HepG2 (cell line): ENCODE measurements around the gene ZFPL1. TPM values are rescaled to one million over a fixed set of nuclear protein-coding genes. Genes with fewer than 3 reads are reported as not detected.

Experiments used
- FOXK1 ChIP-seq: sonication (generic); formaldehyde crosslinking; IDR thresholded peaks from 2 replicates; pipeline ENCODE4 v1.4.0; 2020; ENCODE audit warnings: low read depth, missing genetic modification reagents, borderline replicate concordance
- HDAC1 ChIP-seq: sonication (generic); formaldehyde crosslinking; IDR thresholded peaks from 2 replicates; pipeline ENCODE4 v1.5.1; 2020; ENCODE audit warnings: mild to moderate bottlenecking, missing genetic modification reagents
- KDM3A ChIP-seq: IDR thresholded peaks from 2 replicates; pipeline ENCODE4 v1.6.1; 2018; ENCODE audit warnings: low read depth, missing compliant biosample characterization
- NFE2L2 ChIP-seq: fragments of 150-350 bp; IDR thresholded peaks from 2 replicates; pipeline ENCODE4 v1.6.1; 2014; ENCODE audit warnings: low read length
- NR2C2 ChIP-seq: sonication (generic); formaldehyde crosslinking; IDR thresholded peaks from 2 replicates; pipeline ENCODE4 v1.4.0; 2020; ENCODE audit warnings: missing genetic modification reagents, mild to moderate bottlenecking, moderate library complexity, borderline replicate concordance
- PITX1 ChIP-seq: sonication (generic); formaldehyde crosslinking; IDR thresholded peaks from 2 replicates; pipeline ENCODE4 v1.5.1; 2020; ENCODE audit warnings: mild to moderate bottlenecking, missing genetic modification reagents
- RBFOX2 ChIP-seq: fragments of 200-400 bp; formaldehyde crosslinking; IDR thresholded peaks from 2 replicates; pipeline ENCODE4 v1.6.1; 2017; ENCODE audit warnings: low read depth, mild to moderate bottlenecking, low read length
- RXRB ChIP-seq: IDR thresholded peaks from 2 replicates; pipeline ENCODE4 v1.6.1; 2016; ENCODE audit warnings: borderline replicate concordance, missing genetic modification reagents, missing compliant biosample characterization
- SMARCC2 ChIP-seq: fragments of 450-650 bp; IDR thresholded peaks from 2 replicates; pipeline ENCODE4 v1.6.1; 2017; ENCODE audit warnings: antibody characterized with exemption, mild to moderate bottlenecking
- SP5 ChIP-seq: IDR thresholded peaks from 2 replicates; pipeline ENCODE4 v1.6.1; 2016; ENCODE audit warnings: low read depth, borderline replicate concordance
- ZNF143 ChIP-seq: sonication (generic); formaldehyde crosslinking; IDR thresholded peaks from 2 replicates; pipeline ENCODE4 v1.4.0; 2020; ENCODE audit warnings: missing genetic modification reagents
- ZNF230 ChIP-seq: sonication (generic); formaldehyde crosslinking; IDR thresholded peaks from 2 replicates; pipeline ENCODE4 v1.4.0; 2020; ENCODE audit warnings: mild to moderate bottlenecking, missing genetic modification reagents
- ZNF879 ChIP-seq: sonication (generic); formaldehyde crosslinking; IDR thresholded peaks from 2 replicates; pipeline ENCODE4 v1.8.1; 2023; ENCODE audit warnings: missing genetic modification reagents
- ZNF891 ChIP-seq: sonication (generic); formaldehyde crosslinking; IDR thresholded peaks from 2 replicates; pipeline ENCODE4 v1.5.0; 2020; ENCODE audit warnings: mild to moderate bottlenecking, missing genetic modification reagents
- polyA plus RNA-seq, 8 experiments: library from polyadenylated mRNA; depleted of rRNA in 3 of 8; stranded (reverse) in 7 of 8; unstranded in 1 of 8; fragments of >200 nt; fragmentation: Illumina TruSeq in 4 of 8; extraction: Trizol in 4 of 8; gene quantifications; 2 replicates each; pipeline versions ENCODE4 v1.2.1 to v1.2.3, GENCODE V29; 2011 to 2016; ENCODE audit warnings: low read depth in 4 of 8, missing spikeins in 1 of 8, mixed read lengths in 1 of 8; ENCODE audit not compliant: insufficient read depth in 1 of 8
- total RNA-seq, 5 experiments: library from RNA; depleted of rRNA; stranded (reverse); fragments of >200 nt; fragmentation: Illumina TruSeq; extraction: Trizol; gene quantifications; 2 replicates each; pipeline ENCODE4 v1.2.3, GENCODE V29; 2016; ENCODE audit warnings: low read depth in 1 of 5
- TF ChIP-seq, protein P1 (sequence below): sonication (generic); formaldehyde crosslinking; IDR thresholded peaks from 2 replicates; pipeline ENCODE4 v1.5.0; 2020; ENCODE audit warnings: mild to moderate bottlenecking, missing genetic modification reagents, borderline replicate concordance
- TF ChIP-seq, protein P2 (sequence below): sonication (generic); formaldehyde crosslinking; IDR thresholded peaks from 2 replicates; pipeline ENCODE4 v1.5.0; 2020; ENCODE audit warnings: missing genetic modification reagents, mild to moderate bottlenecking, borderline replicate concordance
- TF ChIP-seq, protein P3 (sequence below): sonication (generic); formaldehyde crosslinking; IDR thresholded peaks from 2 replicates; pipeline ENCODE4 v1.8.0; 2023; ENCODE audit warnings: mild to moderate bottlenecking, missing genetic modification reagents
- TF ChIP-seq, protein P4 (sequence below): sonication (generic); formaldehyde crosslinking; IDR thresholded peaks from 2 replicates; pipeline ENCODE4 v1.5.0; 2020; ENCODE audit warnings: mild to moderate bottlenecking, missing genetic modification reagents, borderline replicate concordance

ZFPL1 gene
- total and polyA plus RNA-seq, 2 of the 13 experiments (the other 11 are each of a cell fraction or from before 2014, with no cell fraction given): 32.2 to 56.0 TPM

DNA sequence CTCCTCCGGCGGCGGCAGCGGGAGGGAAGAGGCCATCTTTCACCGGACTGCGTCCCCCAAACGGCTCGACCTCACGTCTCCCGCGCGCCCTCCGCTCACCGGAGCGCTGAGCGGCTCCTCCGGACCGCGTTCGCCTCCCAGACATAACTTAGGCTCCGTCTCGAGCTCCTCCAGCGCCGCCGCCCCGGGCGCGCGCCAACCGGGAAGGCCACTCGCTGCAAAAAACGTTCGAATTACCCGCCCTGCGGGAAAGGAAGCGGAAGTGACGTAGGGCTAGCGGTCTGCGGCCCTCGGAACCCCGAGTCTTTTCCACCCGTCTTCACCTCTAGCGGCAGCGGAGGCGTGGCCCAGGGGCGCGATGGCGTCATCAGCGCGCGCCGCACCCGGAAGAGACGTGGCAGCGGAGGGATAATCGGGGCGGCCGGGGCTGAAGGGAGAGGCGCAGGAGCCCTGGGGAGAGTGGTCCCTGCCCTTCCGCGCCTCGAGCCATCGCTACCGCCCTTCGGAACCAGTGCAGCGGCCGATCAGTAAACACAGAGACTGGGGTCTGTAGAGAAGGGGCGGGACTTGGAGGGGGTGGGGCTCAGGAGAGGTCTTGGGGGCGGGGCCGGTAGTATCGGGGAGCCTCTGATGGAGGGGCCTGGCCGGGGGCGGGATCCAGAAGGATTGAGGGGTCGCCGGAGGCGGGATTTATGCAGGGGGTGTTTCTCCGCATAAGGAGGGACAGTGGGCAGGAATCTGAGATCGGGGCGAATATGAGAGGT is at the start of gene ZFPL1, which contains the start of gene CDCA5 (continued):
- TF ChIP-seq, protein P1, sequence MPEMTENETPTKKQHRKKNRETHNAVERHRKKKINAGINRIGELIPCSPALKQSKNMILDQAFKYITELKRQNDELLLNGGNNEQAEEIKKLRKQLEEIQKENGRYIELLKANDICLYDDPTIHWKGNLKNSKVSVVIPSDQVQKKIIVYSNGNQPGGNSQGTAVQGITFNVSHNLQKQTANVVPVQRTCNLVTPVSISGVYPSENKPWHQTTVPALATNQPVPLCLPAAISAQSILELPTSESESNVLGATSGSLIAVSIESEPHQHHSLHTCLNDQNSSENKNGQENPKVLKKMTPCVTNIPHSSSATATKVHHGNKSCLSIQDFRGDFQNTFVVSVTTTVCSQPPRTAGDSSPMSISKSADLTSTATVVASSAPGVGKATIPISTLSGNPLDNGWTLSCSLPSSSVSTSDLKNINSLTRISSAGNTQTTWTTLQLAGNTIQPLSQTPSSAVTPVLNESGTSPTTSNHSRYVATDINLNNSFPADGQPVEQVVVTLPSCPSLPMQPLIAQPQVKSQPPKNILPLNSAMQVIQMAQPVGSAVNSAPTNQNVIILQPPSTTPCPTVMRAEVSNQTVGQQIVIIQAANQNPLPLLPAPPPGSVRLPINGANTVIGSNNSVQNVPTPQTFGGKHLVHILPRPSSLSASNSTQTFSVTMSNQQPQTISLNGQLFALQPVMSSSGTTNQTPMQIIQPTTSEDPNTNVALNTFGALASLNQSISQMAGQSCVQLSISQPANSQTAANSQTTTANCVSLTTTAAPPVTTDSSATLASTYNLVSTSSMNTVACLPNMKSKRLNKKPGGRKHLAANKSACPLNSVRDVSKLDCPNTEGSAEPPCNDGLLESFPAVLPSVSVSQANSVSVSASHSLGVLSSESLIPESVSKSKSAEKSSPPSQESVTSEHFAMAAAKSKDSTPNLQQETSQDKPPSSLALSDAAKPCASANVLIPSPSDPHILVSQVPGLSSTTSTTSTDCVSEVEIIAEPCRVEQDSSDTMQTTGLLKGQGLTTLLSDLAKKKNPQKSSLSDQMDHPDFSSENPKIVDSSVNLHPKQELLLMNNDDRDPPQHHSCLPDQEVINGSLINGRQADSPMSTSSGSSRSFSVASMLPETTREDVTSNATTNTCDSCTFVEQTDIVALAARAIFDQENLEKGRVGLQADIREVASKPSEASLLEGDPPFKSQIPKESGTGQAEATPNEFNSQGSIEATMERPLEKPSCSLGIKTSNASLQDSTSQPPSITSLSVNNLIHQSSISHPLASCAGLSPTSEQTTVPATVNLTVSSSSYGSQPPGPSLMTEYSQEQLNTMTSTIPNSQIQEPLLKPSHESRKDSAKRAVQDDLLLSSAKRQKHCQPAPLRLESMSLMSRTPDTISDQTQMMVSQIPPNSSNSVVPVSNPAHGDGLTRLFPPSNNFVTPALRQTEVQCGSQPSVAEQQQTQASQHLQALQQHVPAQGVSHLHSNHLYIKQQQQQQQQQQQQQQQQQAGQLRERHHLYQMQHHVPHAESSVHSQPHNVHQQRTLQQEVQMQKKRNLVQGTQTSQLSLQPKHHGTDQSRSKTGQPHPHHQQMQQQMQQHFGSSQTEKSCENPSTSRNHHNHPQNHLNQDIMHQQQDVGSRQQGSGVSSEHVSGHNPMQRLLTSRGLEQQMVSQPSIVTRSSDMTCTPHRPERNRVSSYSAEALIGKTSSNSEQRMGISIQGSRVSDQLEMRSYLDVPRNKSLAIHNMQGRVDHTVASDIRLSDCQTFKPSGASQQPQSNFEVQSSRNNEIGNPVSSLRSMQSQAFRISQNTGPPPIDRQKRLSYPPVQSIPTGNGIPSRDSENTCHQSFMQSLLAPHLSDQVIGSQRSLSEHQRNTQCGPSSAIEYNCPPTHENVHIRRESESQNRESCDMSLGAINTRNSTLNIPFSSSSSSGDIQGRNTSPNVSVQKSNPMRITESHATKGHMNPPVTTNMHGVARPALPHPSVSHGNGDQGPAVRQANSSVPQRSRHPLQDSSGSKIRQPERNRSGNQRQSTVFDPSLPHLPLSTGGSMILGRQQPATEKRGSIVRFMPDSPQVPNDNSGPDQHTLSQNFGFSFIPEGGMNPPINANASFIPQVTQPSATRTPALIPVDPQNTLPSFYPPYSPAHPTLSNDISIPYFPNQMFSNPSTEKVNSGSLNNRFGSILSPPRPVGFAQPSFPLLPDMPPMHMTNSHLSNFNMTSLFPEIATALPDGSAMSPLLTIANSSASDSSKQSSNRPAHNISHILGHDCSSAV (CRISPR knock-in tag): no peak
- no peak for TF ChIP-seq ZNF879 (CRISPR knock-in tag)
- TF ChIP-seq ZNF891 (CRISPR knock-in tag): peak; percentile 1; the same call in 1 of the 2 replicates
- TF ChIP-seq KDM3A (CRISPR knock-in tag): peak; percentile 46; the same call in 1 of the 2 replicates
- TF ChIP-seq, protein P2, sequence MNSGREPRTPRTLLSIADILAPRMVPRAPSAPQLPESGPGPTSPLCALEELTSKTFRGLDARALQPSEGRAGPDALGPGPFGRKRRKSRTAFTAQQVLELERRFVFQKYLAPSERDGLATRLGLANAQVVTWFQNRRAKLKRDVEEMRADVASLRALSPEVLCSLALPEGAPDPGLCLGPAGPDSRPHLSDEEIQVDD (CRISPR knock-in tag): 0 out of 2 replicates have a peak, but pooled peaks have one; percentile 37
- TF ChIP-seq, protein P3, sequence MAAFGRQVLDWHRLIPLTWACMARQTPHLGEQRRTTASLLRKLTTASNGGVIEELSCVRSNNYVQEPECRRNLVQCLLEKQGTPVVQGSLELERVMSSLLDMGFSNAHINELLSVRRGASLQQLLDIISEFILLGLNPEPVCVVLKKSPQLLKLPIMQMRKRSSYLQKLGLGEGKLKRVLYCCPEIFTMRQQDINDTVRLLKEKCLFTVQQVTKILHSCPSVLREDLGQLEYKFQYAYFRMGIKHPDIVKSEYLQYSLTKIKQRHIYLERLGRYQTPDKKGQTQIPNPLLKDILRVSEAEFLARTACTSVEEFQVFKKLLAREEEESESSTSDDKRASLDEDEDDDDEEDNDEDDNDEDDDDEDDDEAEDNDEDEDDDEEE (CRISPR knock-in tag): 0 out of 2 replicates have a peak, but pooled peaks have one; percentile 76
- no peak for TF ChIP-seq NFE2L2
- TF ChIP-seq HDAC1 (CRISPR knock-in tag): peak; percentile 100
- peak; percentile 88 for TF ChIP-seq ZNF230 (CRISPR knock-in tag)
- peak; percentile 96 for TF ChIP-seq NR2C2
- TF ChIP-seq ZNF143: peak; percentile 57; the same call in 1 of the 2 replicates
- TF ChIP-seq RXRB (CRISPR knock-in tag): peak; percentile 39; the same call in 1 of the 2 replicates
- peak; percentile 95 for TF ChIP-seq FOXK1
- TF ChIP-seq SP5 (CRISPR knock-in tag): peak; percentile 92
- no peak for TF ChIP-seq SMARCC2
- peak; percentile 92 for TF ChIP-seq RBFOX2
- no peak for TF ChIP-seq PITX1 (CRISPR knock-in tag)
- TF ChIP-seq, protein P4, sequence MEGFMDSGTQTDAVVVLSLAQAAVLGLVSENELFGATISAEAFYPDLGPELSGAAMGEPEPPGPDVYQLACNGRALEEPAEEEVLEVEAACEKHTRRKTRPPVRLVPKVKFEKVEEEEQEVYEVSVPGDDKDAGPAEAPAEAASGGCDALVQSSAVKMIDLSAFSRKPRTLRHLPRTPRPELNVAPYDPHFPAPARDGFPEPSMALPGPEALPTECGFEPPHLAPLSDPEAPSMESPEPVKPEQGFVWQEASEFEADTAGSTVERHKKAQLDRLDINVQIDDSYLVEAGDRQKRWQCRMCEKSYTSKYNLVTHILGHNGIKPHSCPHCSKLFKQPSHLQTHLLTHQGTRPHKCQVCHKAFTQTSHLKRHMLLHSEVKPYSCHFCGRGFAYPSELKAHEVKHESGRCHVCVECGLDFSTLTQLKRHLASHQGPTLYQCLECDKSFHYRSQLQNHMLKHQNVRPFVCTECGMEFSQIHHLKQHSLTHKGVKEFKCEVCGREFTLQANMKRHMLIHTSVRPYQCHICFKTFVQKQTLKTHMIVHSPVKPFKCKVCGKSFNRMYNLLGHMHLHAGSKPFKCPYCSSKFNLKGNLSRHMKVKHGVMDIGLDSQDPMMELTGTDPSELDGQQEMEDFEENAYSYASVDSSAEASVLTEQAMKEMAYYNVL (CRISPR knock-in tag): no peak; the same call in 1 of the 2 replicates
